GM19328 (cell line): ENCODE measurements around the gene TECR.
"Not testable (repeated sequence)": the region's sequence is repeated elsewhere in the genome, so short reads cannot be mapped to it uniquely, and the experiment has no call there.

Source experiments
- ATAC-seq: cut with Tn5 transposase; IDR thresholded peaks from one replicate; pipeline ENCODE4 v1.9.1; 2021; ENCODE audit warnings: mild to moderate bottlenecking, moderate library complexity; ENCODE audit not compliant: unreplicated experiment

Gene TECR

GRCh38 chr19:14533450-14533849, 4.1 kb downstream of the TECR start:
- ATAC-seq: no peak

GRCh38 chr19:14536926-14537692, 7.7 kb downstream of the TECR start:
- no peak for ATAC-seq

- no peak for ATAC-seq
These were observed 11.5 kb downstream of the TECR start for GRCh38 chr19:14540741-14541525.

GRCh38 chr19:14541979-14542378, 12.6 kb downstream of the TECR start:
- not testable (repeated sequence) for ATAC-seq

- no peak for ATAC-seq
These were observed 13.4 kb downstream of the TECR start for GRCh38 chr19:14542711-14543328.

- no peak for ATAC-seq
These were observed 14.7 kb downstream of the TECR start for GRCh38 chr19:14544047-14544446.

- ATAC-seq: no peak
These were observed 15.8 kb downstream of the TECR start for GRCh38 chr19:14544977-14545715.

GRCh38 chr19:14545716-14546082, 16.3 kb downstream of the TECR start:
- no peak for ATAC-seq

- ATAC-seq: no peak
These were observed 20.9 kb downstream of the TECR start for GRCh38 chr19:14550201-14550754.

GRCh38 chr19:14551134-14552005, 22.0 kb downstream of the TECR start:
- not testable (repeated sequence) for ATAC-seq

- ATAC-seq: not testable (repeated sequence)
These were observed 22.6 kb downstream of the TECR start for GRCh38 chr19:14552006-14552360.

GRCh38 chr19:14553042-14553938, 23.9 kb downstream of the TECR start:
- no peak for ATAC-seq

- no peak for ATAC-seq
These were observed 24.5 kb downstream of the TECR start for GRCh38 chr19:14553939-14554243.

GRCh38 chr19:14554382-14554812, 25.0 kb downstream of the TECR start:
- ATAC-seq: no peak

- ATAC-seq: no peak
These were observed 26.7 kb downstream of the TECR start for GRCh38 chr19:14555918-14556661.

- no peak for ATAC-seq
These were observed 27.3 kb downstream of the TECR start for GRCh38 chr19:14556662-14557188.

GRCh38 chr19:14558370-14559066, 29.1 kb downstream of the TECR start:
- no peak for ATAC-seq
